CD4-positive, alpha-beta T cell (primary cell): ENCODE measurements around the gene TUBA4B. TPM values are rescaled to one million over a fixed set of nuclear protein-coding genes. Genes with fewer than 3 reads are reported as not detected.

ENCODE experiments used
- ATAC-seq: fragments of 200-7000 bp; cut with Tn5 transposase; one replicate; pipeline ENCODE4 v1.10.0; 2022; ENCODE audit warnings: mild to moderate bottlenecking; ENCODE audit not compliant: poor library complexity
- CTCF ChIA-PET: fragments of 350-600 bp; sonication (Branson Sonifier 250); formaldehyde crosslinking; loops from one replicate; lab custom pipeline; 2021; ENCODE audit warnings: antibody characterized with exemption, inconsistent platforms; lab: Charles Lee
- POLR2A ChIA-PET: fragments of 350-600 bp; sonication (Branson Sonifier 250); formaldehyde crosslinking; loops from one replicate; lab custom pipeline; 2021; ENCODE audit warnings: antibody characterized with exemption, inconsistent platforms; lab: Charles Lee
- DNase-seq, 14 experiments: peaks; one replicate each; pipeline ENCODE4 v3.0.0-alpha.2; 2013 to 2020; ENCODE audit warnings: mixed read lengths in 2 of 14
- H3K27ac ChIP-seq, 2 donors: one replicate each; pipeline versions ENCODE4 v1.5.1 to v1.7.0; 2013; ENCODE audit warnings: low read length in 2 of 2, low read depth in 1 of 2, mild to moderate bottlenecking in 1 of 2
- H3K27me3 ChIP-seq, 2 experiments: 1 replicate in 1 of 2; 2 replicates in 1 of 2; pipeline versions ENCODE4 v1.6.1 to v1.7.0; 2013; ENCODE audit warnings: low read length in 2 of 2, control low read depth in 1 of 2, mild to moderate bottlenecking in 1 of 2, moderate library complexity in 1 of 2; ENCODE audit not compliant: insufficient read depth in 2 of 2, control insufficient read depth in 1 of 2
- H3K36me3 ChIP-seq: one replicate; pipeline ENCODE4 v1.6.1; 2013; ENCODE audit warnings: low read length, control low read depth; ENCODE audit not compliant: insufficient read depth
- H3K4me1 ChIP-seq: one replicate; pipeline ENCODE4 v1.6.1; 2013; ENCODE audit warnings: low read length, control low read depth; ENCODE audit not compliant: insufficient read depth
- H3K4me3 ChIP-seq: one replicate; pipeline ENCODE4 v1.5.1; 2013; ENCODE audit warnings: mild to moderate bottlenecking, low read length, moderate library complexity
- H3K9me3 ChIP-seq, 2 experiments: 1 replicate in 1 of 2; 2 replicates in 1 of 2; pipeline versions ENCODE4 v1.6.1 to v1.7.0; 2013; ENCODE audit warnings: low read length in 2 of 2, mild to moderate bottlenecking in 2 of 2, control low read depth in 1 of 2, moderate library complexity in 1 of 2; ENCODE audit not compliant: control insufficient read depth in 1 of 2, insufficient read depth in 1 of 2
- H3K27ac Mint-ChIP-seq: one replicate; pipeline ENCODE4 v1.8.0; 2020; ENCODE audit warnings: mixed read lengths
- H3K27me3 Mint-ChIP-seq: one replicate; pipeline ENCODE4 v1.8.0; 2021; ENCODE audit warnings: mixed read lengths
- H3K36me3 Mint-ChIP-seq: one replicate; pipeline ENCODE4 v1.8.0; 2021; ENCODE audit warnings: low read depth, mixed read lengths
- H3K4me1 Mint-ChIP-seq: one replicate; pipeline ENCODE4 v1.8.0; 2021; ENCODE audit warnings: low read depth, mixed read lengths
- H3K4me3 Mint-ChIP-seq: one replicate; pipeline ENCODE4 v1.8.0; 2020; ENCODE audit warnings: mild to moderate bottlenecking, mixed read lengths
- H3K9me3 Mint-ChIP-seq: one replicate; pipeline ENCODE4 v1.8.0; 2020; ENCODE audit warnings: mixed read lengths
- intact Hi-C, 2 experiments: fragments of 100-400 bp; cut with DNase I in 1 of 2; cut with micrococcal nuclease in 1 of 2; formaldehyde crosslinking; loops; one replicate each; pipeline versions ENCODE4 v1.15.1 to v1.9.0; 2023 to 2025; cut with DNase I, micrococcal nuclease
- total RNA-seq, 174 experiments: library from RNA in 2 of 174; stranded (reverse) in 2 of 174; gene quantifications; one replicate each; pipeline ENCODE4 v1.2.3 and lab custom pipeline; 2021 to 2026
- TF ChIP-seq, protein P1 (sequence below): fragments of 200-600 bp; IDR thresholded peaks from one replicate; pipeline ENCODE4 v1.8.0; 2022; ENCODE audit warnings: antibody characterized with exemption, mild to moderate bottlenecking

The TUBA4B gene
- total RNA-seq, 2 experiments from 2014 or later: not detected

DNA sequence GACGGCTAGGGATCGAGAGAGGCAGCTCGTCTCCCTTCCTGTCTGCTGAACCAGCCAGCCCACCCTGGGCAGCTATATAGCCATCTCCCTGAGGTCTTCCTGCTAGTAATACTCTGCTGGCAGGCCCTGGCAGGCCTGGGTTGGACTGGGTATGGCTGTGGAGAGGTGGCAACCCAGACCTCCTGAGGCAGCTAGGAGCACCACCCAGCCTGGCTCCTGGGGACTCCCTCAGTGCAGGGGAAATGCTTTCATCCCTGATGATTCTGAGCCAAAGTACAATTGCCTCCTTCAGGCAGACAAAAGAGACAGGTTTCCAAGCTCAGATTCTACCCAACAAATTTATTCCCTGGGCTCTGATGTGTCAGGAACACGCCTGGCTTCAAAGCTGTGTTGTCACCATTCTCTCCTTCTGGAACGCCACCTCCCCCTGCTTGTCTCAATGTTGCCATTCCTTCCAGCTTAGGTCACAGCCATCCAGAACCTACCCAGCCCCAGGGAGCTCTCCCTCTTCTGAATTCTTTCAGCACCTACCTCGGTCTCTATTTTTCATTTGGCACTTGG, 21.4 kb downstream of the TUBA4B start:
- ChIA-PET CTCF (interaction anchor here (1.2 to 2.1 kb wide), 2 partner anchors 20 kb away, joined by 3 to 15 read pairs; no protein-coding TSS in a partner anchor), POLR2A (interaction anchor here (0.8 to 2.1 kb wide), 2 partner anchors 20 to 22 kb away, joined by 3 to 7 read pairs; partner anchors contain the start of genes TUBA4A and TUBA4B)
- H3K36me3 ChIP-seq: no peaks in the 10 kb centered on the region
- no peak overlapping the region for H3K27ac ChIP-seq
- H3K27ac Mint-ChIP-seq: no peak overlapping the region
- no peak overlapping the region for H3K4me3 ChIP-seq
- no peaks in the 10 kb centered on the region for H3K27me3 Mint-ChIP-seq
- H3K4me1 Mint-ChIP-seq: peaks cover 21% of the 10 kb centered on the region
- no peaks in the 10 kb centered on the region for H3K9me3 ChIP-seq
- no peak overlapping the region for H3K4me3 Mint-ChIP-seq
- no peak for DNase-seq
- intact Hi-C loops: no loop called here
- no peaks in the 10 kb centered on the region for H3K9me3 Mint-ChIP-seq
- TF ChIP-seq, protein P1, sequence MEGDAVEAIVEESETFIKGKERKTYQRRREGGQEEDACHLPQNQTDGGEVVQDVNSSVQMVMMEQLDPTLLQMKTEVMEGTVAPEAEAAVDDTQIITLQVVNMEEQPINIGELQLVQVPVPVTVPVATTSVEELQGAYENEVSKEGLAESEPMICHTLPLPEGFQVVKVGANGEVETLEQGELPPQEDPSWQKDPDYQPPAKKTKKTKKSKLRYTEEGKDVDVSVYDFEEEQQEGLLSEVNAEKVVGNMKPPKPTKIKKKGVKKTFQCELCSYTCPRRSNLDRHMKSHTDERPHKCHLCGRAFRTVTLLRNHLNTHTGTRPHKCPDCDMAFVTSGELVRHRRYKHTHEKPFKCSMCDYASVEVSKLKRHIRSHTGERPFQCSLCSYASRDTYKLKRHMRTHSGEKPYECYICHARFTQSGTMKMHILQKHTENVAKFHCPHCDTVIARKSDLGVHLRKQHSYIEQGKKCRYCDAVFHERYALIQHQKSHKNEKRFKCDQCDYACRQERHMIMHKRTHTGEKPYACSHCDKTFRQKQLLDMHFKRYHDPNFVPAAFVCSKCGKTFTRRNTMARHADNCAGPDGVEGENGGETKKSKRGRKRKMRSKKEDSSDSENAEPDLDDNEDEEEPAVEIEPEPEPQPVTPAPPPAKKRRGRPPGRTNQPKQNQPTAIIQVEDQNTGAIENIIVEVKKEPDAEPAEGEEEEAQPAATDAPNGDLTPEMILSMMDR: no peak
- H3K4me1 ChIP-seq: peaks cover 19% of the 10 kb centered on the region
- peaks cover under 1% of the 10 kb centered on the region for H3K36me3 Mint-ChIP-seq
- H3K27me3 ChIP-seq: peaks cover 0 to 2% of the 10 kb centered on the region in 2 experiments
- ATAC-seq: no peak

DNA sequence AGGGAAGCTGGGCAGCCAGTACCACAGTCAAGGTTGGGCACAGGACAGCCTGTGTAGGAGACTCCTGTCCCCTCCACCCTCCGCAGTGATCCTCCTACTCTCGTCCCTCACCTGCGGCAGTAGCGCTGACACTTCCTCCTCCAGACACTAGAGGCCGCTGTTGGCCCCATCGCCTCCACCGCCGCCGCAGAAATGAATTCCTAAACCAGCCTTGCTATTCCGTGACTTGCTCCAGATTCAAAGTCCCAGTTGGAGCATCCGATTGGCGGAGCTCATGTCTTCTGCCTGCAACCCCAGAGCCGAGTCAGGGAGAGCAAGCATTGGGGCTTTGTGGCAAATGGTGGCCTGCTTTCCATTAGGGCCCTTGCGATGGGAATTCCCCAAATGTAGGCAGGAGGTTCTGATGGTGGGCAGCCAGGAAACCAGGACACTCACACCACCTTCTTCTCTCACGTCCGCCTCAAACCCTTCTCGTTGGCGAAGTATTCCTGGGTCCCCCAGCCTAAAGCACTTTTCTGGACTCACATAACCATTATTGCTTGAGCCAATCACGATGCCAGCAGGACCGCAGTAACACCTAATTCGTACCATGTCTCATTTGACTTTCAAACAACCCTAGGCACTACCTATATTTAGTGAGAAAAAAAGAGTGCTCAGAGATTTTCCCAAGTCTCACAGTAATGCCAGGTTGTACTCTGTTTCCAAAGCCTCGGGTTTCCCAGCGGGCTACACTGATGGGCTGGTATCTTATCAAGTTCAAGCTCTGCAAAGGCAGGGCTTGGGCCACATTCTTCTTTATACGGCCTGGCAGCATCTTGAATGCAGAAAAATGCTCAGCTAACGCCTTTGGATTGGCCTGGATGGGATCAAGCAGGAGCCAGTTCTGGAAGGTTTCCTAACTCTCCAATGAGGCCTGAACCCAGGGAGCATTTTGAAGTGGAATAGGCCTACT, 24.9 kb downstream of the TUBA4B start:
- Histone ChIP-seq H3K27me3 (no peaks in the 10 kb centered on the region), H3K36me3 (peaks cover 27% of the 10 kb centered on the region), H3K4me3 (peak overlapping the region; percentile 29), H3K4me1 (peaks cover 43% of the 10 kb centered on the region), H3K27ac (peak overlapping the region; percentile 84 to 97), H3K9me3 (no peaks in the 10 kb centered on the region)
- TF ChIP-seq, protein P1: peak; percentile 98
- ATAC-seq (no peak), DNase-seq (peak; percentile 60 to 87 (median 71))
- peaks cover 36% of the 10 kb centered on the region for H3K36me3 Mint-ChIP-seq
- ChIA-PET POLR2A (interaction anchor here (1.0 to 7.5 kb wide), 12 partner anchors 17 to 101 kb away, joined by 3 to 202 read pairs (median 13); partner anchors contain the start of genes ABCB6, ANKZF1, ATG9A and CNPPD1), CTCF (interaction anchor here (0.7 to 12.0 kb wide), 16 partner anchors 10 to 117 kb away, joined by 3 to 190 read pairs (median 4); partner anchors contain the start of genes ANKZF1, ATG9A, DNPEP and NHEJ1)
- peaks cover 43% of the 10 kb centered on the region for H3K4me1 Mint-ChIP-seq
- peak overlapping the region; percentile 97 for H3K4me3 Mint-ChIP-seq
- no peaks in the 10 kb centered on the region for H3K9me3 Mint-ChIP-seq
- intact Hi-C loops: loop anchor here (1.0 to 5.0 kb wide), 7 partner anchors 20 to 109 kb away; partner anchors contain the start of genes DNPEP (in 2 of the 2), CNPPD1 (in 1 of the 2) and RETREG2 (in 1 of the 2)
- peak overlapping the region; percentile 98 for H3K27ac Mint-ChIP-seq
- no peaks in the 10 kb centered on the region for H3K27me3 Mint-ChIP-seq

DNA sequence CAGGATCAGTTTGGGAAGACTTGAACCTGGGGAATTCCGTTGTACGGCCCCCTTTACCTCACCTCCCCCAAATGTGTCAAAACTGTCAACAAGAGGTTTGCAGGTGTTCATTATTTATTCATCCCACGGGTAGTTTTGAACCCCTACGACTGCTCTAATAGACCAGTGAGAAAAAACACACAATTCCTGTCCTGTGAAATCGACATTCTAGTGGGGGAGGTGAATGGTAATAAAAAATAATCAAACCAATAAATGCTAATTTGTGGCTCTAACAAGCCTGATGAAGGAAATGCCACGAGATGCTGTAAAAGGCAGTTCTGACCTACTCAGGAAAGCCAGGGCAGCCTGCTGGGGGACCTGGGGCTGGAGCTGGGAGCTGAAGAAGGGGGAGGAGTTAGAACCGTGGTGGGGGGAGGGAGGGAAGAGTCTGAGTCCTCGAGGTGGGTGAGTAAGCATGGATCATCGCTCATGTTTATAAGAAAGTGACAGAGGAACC, 25.7 kb downstream of the TUBA4B start:
- no peaks in the 10 kb centered on the region for H3K9me3 Mint-ChIP-seq
- ATAC-seq (no peak), DNase-seq (no peak)
- peak overlapping the region; percentile 98 for H3K27ac Mint-ChIP-seq
- peaks cover 43% of the 10 kb centered on the region for H3K4me1 Mint-ChIP-seq
- ChIA-PET POLR2A (interaction anchor here (0.6 to 7.5 kb wide), 21 partner anchors 9 to 987 kb away, joined by 3 to 202 read pairs (median 5); partner anchors contain the start of genes ABCB6, ANKZF1, ATG9A and CHPF), CTCF (interaction anchor here (0.8 to 12.0 kb wide), 8 partner anchors 16 to 118 kb away, joined by 3 to 190 read pairs (median 6); partner anchors contain the start of genes ANKZF1, ATG9A, DNPEP and NHEJ1)
- H3K27me3 ChIP-seq: no peaks in the 10 kb centered on the region
- H3K27ac ChIP-seq: peak overlapping the region; percentile 84 to 97
- peak overlapping the region; percentile 97 for H3K4me3 Mint-ChIP-seq
- H3K4me1 ChIP-seq: peaks cover 43% of the 10 kb centered on the region
- H3K36me3 ChIP-seq: peaks cover 35% of the 10 kb centered on the region
- H3K4me3 ChIP-seq: peak overlapping the region; percentile 66
- peaks cover 42% of the 10 kb centered on the region for H3K36me3 Mint-ChIP-seq
- H3K27me3 Mint-ChIP-seq: no peaks in the 10 kb centered on the region
- intact Hi-C loops: loop anchor here (1.0 to 5.0 kb wide), 8 partner anchors 17 to 109 kb away; partner anchors contain the start of genes DNPEP (in 2 of the 2), ANKZF1 (in 1 of the 2), ATG9A (in 1 of the 2) and CNPPD1 (in 1 of the 2)
- no peaks in the 10 kb centered on the region for H3K9me3 ChIP-seq
- TF ChIP-seq, protein P1: no peak
